IPS DF 4.7 (cell line): ENCODE measurements around the gene ANKRD29.
"Not testable (repeated sequence)": the region's sequence is repeated elsewhere in the genome, so short reads cannot be mapped to it uniquely, and the experiment has no call there.

Experiments
- DNase-seq: peaks from one replicate; pipeline ENCODE4 v3.0.0-alpha.2; 2013; ENCODE audit warnings: low spot score; ENCODE audit errors: extremely low read depth

ANKRD29 gene

GRCh38 chr18:23563377-23564043 is 99.2 kb downstream of the ANKRD29 start:
- DNase-seq, result no peak

GRCh38 chr18:23560186-23560585 is 102.5 kb downstream of the ANKRD29 start:
- no peak for DNase-seq

- DNase-seq, result not testable (repeated sequence)
Observed at GRCh38 chr18:23557511-23557910, 105.2 kb downstream of the ANKRD29 start.

- no peak for DNase-seq
Observed at GRCh38 chr18:23556145-23556780, 106.4 kb downstream of the ANKRD29 start.

DNA sequence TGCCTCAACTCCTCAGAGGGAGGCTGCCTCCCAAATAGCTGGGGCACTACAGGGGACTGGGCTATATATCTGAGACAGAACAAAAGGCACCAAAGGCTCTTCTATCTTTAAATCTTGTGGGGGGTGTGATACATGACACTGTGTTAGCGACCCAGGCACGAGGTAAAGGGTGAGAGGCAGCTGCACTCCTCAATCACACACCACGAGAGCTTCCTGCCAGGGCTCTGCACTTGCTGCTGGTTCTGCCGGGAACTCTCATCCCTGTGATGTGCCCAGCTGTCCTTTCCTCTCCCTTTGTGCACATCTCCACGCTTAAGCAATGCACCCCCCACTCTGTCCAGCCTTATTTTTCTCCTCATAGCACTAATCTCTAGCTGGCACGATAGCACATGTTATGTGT is 108.8 kb downstream of the ANKRD29 start:
- no peak for DNase-seq

- no peak for DNase-seq
Observed at GRCh38 chr18:23552505-23552904, 110.2 kb downstream of the ANKRD29 start.

GRCh38 chr18:23551978-23552377 is 110.7 kb downstream of the ANKRD29 start:
- DNase-seq, result no peak

GRCh38 chr18:23550898-23551297 is 111.8 kb downstream of the ANKRD29 start:
- no peak for DNase-seq
